ENCODE data around the gene NEK8. TPM values are rescaled to one million over a fixed set of nuclear protein-coding genes. Genes with fewer than 3 reads are reported as not detected.
"Not testable (repeated sequence)": the region's sequence is repeated elsewhere in the genome, so short reads cannot be mapped to it uniquely, and the experiment has no call there.

The NEK8 gene
- total RNA-seq, 3 donors from 2014 or later = 3.4 to 7.9 (median 6.8) TPM

- DNase-seq = peak in 2 of 3 donors; percentile 6 to 41
- H3K4me3 ChIP-seq = no peak overlapping the region
- peaks cover 2% of the 10 kb centered on the region for H3K4me1 ChIP-seq (ENCODE audit: low read depth)
- H3K36me3 ChIP-seq (ENCODE audit: low read depth) = no peaks in the 10 kb centered on the region
- no peak for TF ChIP-seq CTCF (IDR thresholded peaks at IDR 0.05)
- ATAC-seq = no peak
- H3K9me3 ChIP-seq = no peaks in the 10 kb centered on the region
- intact Hi-C loops (cut with DNase I, micrococcal nuclease) = no loop called here
Observed at GRCh38 chr17:28734712-28735241, 6.2 kb downstream of the NEK8 start.

- H3K4me3 ChIP-seq = no peak overlapping the region
- no peaks in the 10 kb centered on the region for H3K4me1 ChIP-seq (ENCODE audit: low read depth)
- peak in 2 of 3 donors; percentile 19 to 29 for DNase-seq
- no peak for TF ChIP-seq CTCF (IDR thresholded peaks at IDR 0.05)
- no peak for ATAC-seq
- no peaks in the 10 kb centered on the region for H3K9me3 ChIP-seq
- intact Hi-C loops (cut with DNase I, micrococcal nuclease) = no loop called here
- H3K36me3 ChIP-seq (ENCODE audit: low read depth) = no peaks in the 10 kb centered on the region
Observed at GRCh38 chr17:28735242-28735722, 6.7 kb downstream of the NEK8 start.

GRCh38 chr17:28735913-28736769 is 7.6 kb downstream of the NEK8 start:
- intact Hi-C loops (cut with DNase I, micrococcal nuclease) = not testable (repeated sequence)

GRCh38 chr17:28737316-28737715 is 8.7 kb downstream of the NEK8 start:
- Histone ChIP-seq H3K4me3 (no peak overlapping the region), H3K4me1 (ENCODE audit: low read depth) (peaks cover under 1% of the 10 kb centered on the region), H3K9me3 (no peaks in the 10 kb centered on the region), H3K36me3 (ENCODE audit: low read depth) (no peaks in the 10 kb centered on the region)
- intact Hi-C loops (cut with DNase I, micrococcal nuclease) = no loop called here
- ATAC-seq = no peak
- peak in 2 of 3 donors; percentile 31 to 58 for DNase-seq
- TF ChIP-seq CTCF (IDR thresholded peaks at IDR 0.05) = no peak

More at GRCh38 chr17:28735913-28736769, 7.6 kb downstream of the NEK8 start:
- H3K4me1 ChIP-seq (ENCODE audit: low read depth); H3K9me3 ChIP-seq; H3K36me3 ChIP-seq (ENCODE audit: low read depth); DNase-seq; H3K4me3 ChIP-seq; ATAC-seq: not testable (repeated sequence)

- intact Hi-C loops (cut with DNase I, micrococcal nuclease) = no loop called here
- H3K36me3 ChIP-seq (ENCODE audit: low read depth) = no peaks in the 10 kb centered on the region
- H3K4me1 ChIP-seq (ENCODE audit: low read depth) = peaks cover 8% of the 10 kb centered on the region
- DNase-seq (peak; percentile 54 to 85 (median 68)), ATAC-seq (peak; percentile 88)
- H3K4me3 ChIP-seq = no peak overlapping the region
- TF ChIP-seq CTCF (IDR thresholded peaks at IDR 0.05) = no peak
- H3K9me3 ChIP-seq = no peaks in the 10 kb centered on the region
Observed at GRCh38 chr17:28737770-28738679, 9.4 kb downstream of the NEK8 start.

Data from mucosa of descending colon (tissue), 3 donors.